AG04450 (cell line): ENCODE results near the gene OTOF. TPM values are rescaled to one million over a fixed set of nuclear protein-coding genes. Genes with fewer than 3 reads are reported as not detected.

Experiments
- CTCF ChIA-PET: fragments of 300-600, 350-600 bp; formaldehyde crosslinking; extraction: SDS; loops from one replicate; lab custom pipeline; 2022; ENCODE audit warnings: antibody characterized with exemption, inconsistent platforms; lab: Charles Lee
- POLR2A ChIA-PET: fragments of 350-600 bp; formaldehyde crosslinking; extraction: SDS; loops from one replicate; lab custom pipeline; 2021; ENCODE audit warnings: antibody characterized with exemption, inconsistent platforms; lab: Yijun Ruan, JAX
- DNase-seq: peaks from one replicate; pipeline ENCODE4 v3.0.0-alpha.2; 2011; ENCODE audit warnings: low read depth, low spot score
- H3K27ac ChIP-seq: one replicate; pipeline ENCODE4 v1.5.1; 2012; ENCODE audit warnings: low read depth, low read length, control low read depth
- H3K27me3 ChIP-seq: one replicate; pipeline ENCODE4 v1.6.0; 2012; ENCODE audit warnings: low read length; ENCODE audit not compliant: control insufficient read depth, insufficient read depth
- H3K4me3 ChIP-seq: 2 replicates; pipeline ENCODE4 v1.5.1; 2011; ENCODE audit warnings: mild to moderate bottlenecking, low read depth, low read length, control low read depth
- H3K9me3 ChIP-seq: 2 replicates; pipeline ENCODE4 v1.5.1; 2012; ENCODE audit warnings: low read length; ENCODE audit not compliant: control insufficient read depth, insufficient read depth
- polyA plus RNA-seq: library from polyadenylated mRNA; depleted of rRNA; stranded (reverse); fragments of >200 nt; gene quantifications from 2 replicates; pipeline ENCODE4 v1.2.3, GENCODE V29; 2011
- TF ChIP-seq, protein P1 (sequence below): IDR thresholded peaks from 2 replicates; pipeline ENCODE4 v1.5.1; 2011; ENCODE audit warnings: low read depth, low read length, control low read depth, inconsistent platforms

Gene OTOF
- polyA plus RNA-seq, 1 experiment, result not detected

DNA sequence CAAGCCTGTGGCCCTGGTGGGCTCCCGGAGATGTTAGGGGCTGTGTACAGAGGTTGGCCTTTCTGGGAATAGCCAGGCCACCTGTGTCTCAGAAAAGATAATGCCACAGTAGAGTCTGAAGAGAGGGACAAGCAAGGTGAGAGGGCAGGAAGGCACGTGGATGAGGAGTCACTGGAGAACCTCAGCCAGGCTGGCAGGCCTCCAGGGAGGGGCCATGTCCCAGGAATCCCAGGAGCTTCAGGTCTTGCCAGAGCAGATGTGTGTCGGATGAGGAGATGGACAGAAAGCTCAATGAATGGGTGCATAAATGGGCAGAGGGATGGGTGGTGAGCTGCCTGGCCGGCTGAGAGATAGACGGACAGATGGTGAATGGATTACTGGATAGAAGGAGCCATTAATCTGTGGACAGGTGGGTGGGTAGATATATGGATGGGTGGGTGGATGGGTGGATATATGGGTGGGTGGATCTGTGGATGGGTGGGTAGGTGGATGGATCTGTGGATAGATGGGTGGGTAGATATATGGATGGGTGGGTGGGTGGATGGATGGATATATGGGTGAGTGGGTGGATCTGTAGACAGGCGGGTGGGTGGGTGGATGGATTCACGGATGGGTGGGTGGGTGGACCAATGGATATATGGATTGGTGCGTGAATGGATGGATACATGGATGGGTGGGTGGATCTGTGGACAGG is 7.9 kb upstream of the OTOF start:
- Histone ChIP-seq H3K27me3 (peaks cover 27% of the 10 kb centered on the region), H3K9me3 (no peaks in the 10 kb centered on the region), H3K4me3 (no peak overlapping the region), H3K27ac (no peak overlapping the region)
- ChIA-PET POLR2A (interaction anchor here (0.6 kb wide), 1 partner anchor 31 kb away, joined by 8 read pairs; no protein-coding TSS in a partner anchor), CTCF (no interaction called here)
- no peak for DNase-seq
- TF ChIP-seq, protein P1, sequence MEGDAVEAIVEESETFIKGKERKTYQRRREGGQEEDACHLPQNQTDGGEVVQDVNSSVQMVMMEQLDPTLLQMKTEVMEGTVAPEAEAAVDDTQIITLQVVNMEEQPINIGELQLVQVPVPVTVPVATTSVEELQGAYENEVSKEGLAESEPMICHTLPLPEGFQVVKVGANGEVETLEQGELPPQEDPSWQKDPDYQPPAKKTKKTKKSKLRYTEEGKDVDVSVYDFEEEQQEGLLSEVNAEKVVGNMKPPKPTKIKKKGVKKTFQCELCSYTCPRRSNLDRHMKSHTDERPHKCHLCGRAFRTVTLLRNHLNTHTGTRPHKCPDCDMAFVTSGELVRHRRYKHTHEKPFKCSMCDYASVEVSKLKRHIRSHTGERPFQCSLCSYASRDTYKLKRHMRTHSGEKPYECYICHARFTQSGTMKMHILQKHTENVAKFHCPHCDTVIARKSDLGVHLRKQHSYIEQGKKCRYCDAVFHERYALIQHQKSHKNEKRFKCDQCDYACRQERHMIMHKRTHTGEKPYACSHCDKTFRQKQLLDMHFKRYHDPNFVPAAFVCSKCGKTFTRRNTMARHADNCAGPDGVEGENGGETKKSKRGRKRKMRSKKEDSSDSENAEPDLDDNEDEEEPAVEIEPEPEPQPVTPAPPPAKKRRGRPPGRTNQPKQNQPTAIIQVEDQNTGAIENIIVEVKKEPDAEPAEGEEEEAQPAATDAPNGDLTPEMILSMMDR, result no peak

DNA sequence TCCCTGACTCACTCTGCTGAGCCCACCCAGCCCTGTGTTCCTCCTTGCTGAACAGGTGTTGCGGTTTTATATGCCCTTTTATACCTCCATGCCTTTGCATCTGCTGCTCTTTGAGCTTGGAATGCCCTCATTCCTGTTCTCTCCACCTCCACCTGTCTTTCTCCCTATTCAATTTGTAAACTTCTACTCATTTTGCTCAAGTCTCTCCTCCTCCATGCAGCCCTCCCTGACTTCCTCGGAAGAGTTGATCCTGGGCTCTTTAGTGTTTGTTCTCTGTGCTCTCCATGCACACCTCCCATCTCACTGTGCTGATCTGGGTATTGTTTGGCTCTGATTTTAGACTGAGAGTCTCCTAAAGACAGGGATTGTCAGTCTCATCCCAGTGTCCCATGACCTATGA is 7.2 kb upstream of the OTOF start:
- DNase-seq, result no peak
- CTCF ChIA-PET, result no interaction called here
- POLR2A ChIA-PET, result no interaction called here
- Histone ChIP-seq H3K27me3 (peaks cover 27% of the 10 kb centered on the region), H3K4me3 (no peak overlapping the region), H3K9me3 (no peaks in the 10 kb centered on the region), H3K27ac (no peak overlapping the region)
- TF ChIP-seq, protein P1, result no peak

DNA sequence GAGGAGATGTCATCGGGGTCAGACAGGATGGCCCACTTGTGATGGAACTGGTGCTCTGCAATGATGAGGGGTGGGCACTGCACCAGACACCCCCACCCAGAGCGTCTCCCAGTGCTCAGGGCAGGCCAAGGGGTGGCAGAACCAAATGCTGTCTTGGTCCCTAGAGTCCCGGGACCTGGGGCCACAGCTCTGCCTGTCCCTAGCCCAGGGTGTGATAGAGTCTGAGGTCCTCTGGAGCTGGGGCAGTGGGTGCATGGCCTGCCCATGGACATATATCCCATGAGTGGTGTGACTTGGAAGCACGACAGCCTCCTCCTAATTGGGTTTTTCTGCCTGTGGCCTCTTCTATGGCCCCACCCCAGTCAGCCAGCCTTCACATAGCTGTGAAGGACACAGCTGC is 6.7 kb upstream of the OTOF start:
- Histone ChIP-seq H3K4me3 (no peak overlapping the region), H3K27me3 (peaks cover 27% of the 10 kb centered on the region), H3K27ac (no peak overlapping the region), H3K9me3 (no peaks in the 10 kb centered on the region)
- TF ChIP-seq, protein P1, result no peak
- POLR2A ChIA-PET, result no interaction called here
- DNase-seq, result no peak
- CTCF ChIA-PET, result no interaction called here

DNA sequence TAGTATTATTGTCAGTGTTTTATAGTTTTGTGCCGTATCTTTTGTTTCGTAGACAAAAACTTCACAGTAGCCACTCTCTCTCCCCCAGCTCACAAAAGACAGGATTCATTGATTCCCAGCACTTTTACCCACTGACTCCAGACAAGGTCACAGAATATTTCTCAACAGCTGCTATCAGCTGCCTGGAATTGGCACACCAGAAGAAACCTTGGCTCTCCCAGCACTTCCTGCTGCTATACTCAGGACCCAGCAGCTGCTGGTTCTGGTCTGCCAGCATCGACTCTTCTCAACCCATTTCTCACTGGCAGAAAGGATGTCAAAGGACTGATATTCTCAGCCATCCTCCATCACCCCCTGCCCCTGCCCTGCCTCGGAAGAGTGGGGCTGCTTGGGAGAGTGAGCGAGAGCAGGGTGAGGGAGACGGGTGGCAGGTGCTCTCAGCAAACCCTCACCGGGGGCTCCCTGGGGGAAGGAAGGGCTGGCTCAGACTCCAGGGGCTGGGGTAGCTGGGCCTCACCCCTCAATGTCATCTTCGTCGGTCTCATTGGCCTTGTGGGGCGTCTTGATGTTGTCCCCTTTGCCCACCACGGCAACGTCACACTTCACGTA is 6.1 kb upstream of the OTOF start:
- POLR2A ChIA-PET, result no interaction called here

DNA sequence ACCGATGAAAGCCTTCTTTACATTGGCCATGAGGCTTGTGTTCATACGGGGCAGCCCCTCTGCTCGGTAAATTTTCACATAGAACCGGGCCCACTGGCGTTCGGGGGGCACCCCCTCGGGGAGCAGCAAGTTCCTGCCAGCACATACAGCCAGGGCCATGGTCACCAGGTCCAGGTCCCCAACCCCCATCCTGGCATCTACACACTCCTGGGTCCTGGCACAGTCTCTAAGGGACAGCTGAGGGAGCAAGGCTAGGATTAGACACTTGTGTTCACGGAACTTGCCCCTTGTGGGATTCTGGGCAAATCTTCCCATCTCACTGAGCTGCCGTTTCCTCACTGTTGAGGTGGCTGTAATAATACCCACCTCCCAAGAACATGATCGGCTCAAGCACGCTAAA is 5.6 kb upstream of the OTOF start:
- no peak for DNase-seq
- ChIA-PET POLR2A (no interaction called here), CTCF (no interaction called here)
- Histone ChIP-seq H3K27ac (no peak overlapping the region), H3K27me3 (peaks cover 27% of the 10 kb centered on the region), H3K9me3 (no peaks in the 10 kb centered on the region), H3K4me3 (no peak overlapping the region)
- TF ChIP-seq, protein P1, result no peak

More for the DNA sequence above, 6.1 kb upstream of the OTOF start:
- TF ChIP-seq, protein P1, result no peak
- CTCF ChIA-PET, result no interaction called here
- Histone ChIP-seq H3K9me3 (no peaks in the 10 kb centered on the region), H3K27ac (no peak overlapping the region), H3K27me3 (peaks cover 27% of the 10 kb centered on the region), H3K4me3 (no peak overlapping the region)
- DNase-seq, result no peak
